DND-41 (cell line): ENCODE results near the gene EGR4.

Source experiments
- CTCF ChIP-seq: IDR thresholded peaks from 2 replicates; pipeline ENCODE4 v1.5.1; 2012; ENCODE audit warnings: borderline replicate concordance, low read length, moderate library complexity, mild to moderate bottlenecking; ENCODE audit not compliant: poor library complexity, severe bottlenecking; ENCODE audit errors: extremely low read depth
- EZH2 ChIP-seq: IDR thresholded peaks from 3 replicates; pipeline ENCODE4 v1.6.1; 2012; ENCODE audit warnings: borderline replicate concordance, low read depth, mild to moderate bottlenecking, moderate library complexity, low read length, inconsistent platforms; ENCODE audit not compliant: severe bottlenecking

- no peak for TF ChIP-seq CTCF
- no peak for TF ChIP-seq EZH2
Observed at GRCh38 chr2:73265298-73266060, 27.9 kb downstream of the EGR4 start.
